H1 (cell line): ENCODE measurements around the gene PLD5. TPM values are rescaled to one million over a fixed set of nuclear protein-coding genes. Genes with fewer than 3 reads are reported as not detected.

ENCODE experiments used
- CTCF ChIA-PET: fragments of 300-600 bp; sonication (Branson Sonifier 250); formaldehyde crosslinking; loops from one replicate; lab custom pipeline; 2021; ENCODE audit not compliant: partially characterized antibody; lab: Charles Lee
- POLR2A ChIA-PET: fragments of 300-600 bp; sonication (Branson Sonifier 250); formaldehyde crosslinking; loops from one replicate; lab custom pipeline; 2021; ENCODE audit warnings: inconsistent platforms; ENCODE audit not compliant: partially characterized antibody; lab: Charles Lee
- DNase-seq, 2 experiments: peaks; one replicate each; pipeline versions ENCODE4 v3.0.0 to v3.0.0-alpha.2; 2010 to 2022; ENCODE audit warnings: low spot score in 2 of 2, low read depth in 1 of 2, mixed read lengths in 1 of 2
- FAIRE-seq: peaks from 2 replicates; lab custom pipeline; 2011; peaks lifted over from hg19 to GRCh38; lab: Jason Lieb, UNC
- H2AFZ ChIP-seq: 2 replicates; pipeline ENCODE4 v1.8.1; 2012; ENCODE audit warnings: low read length, inconsistent platforms
- H2AK5ac ChIP-seq: 2 replicates; pipeline ENCODE4 v1.6.1; 2013; ENCODE audit warnings: low read depth, low read length
- H2BK120ac ChIP-seq: replicated peaks from 2 replicates; pipeline ENCODE3; 2013; ENCODE audit warnings: low read depth, low read length, inconsistent platforms
- H2BK12ac ChIP-seq: 2 replicates; pipeline ENCODE4 v1.6.1; 2013; ENCODE audit warnings: low read depth, low read length
- H2BK15ac ChIP-seq: 2 replicates; pipeline ENCODE4 v1.6.1; 2013; ENCODE audit warnings: low read length
- H2BK20ac ChIP-seq: 2 replicates; pipeline ENCODE4 v1.6.1; 2013; ENCODE audit warnings: low read length
- H2BK5ac ChIP-seq: 2 replicates; pipeline ENCODE4 v1.6.1; 2013; ENCODE audit warnings: low read depth, low read length
- H3K14ac ChIP-seq: 2 replicates; pipeline ENCODE4 v1.6.1; 2013; ENCODE audit warnings: inconsistent platforms; ENCODE audit not compliant: insufficient read length
- H3K18ac ChIP-seq: 2 replicates; pipeline ENCODE4 v1.6.1; 2013; ENCODE audit warnings: low read length; ENCODE audit errors: extremely low read depth
- H3K23ac ChIP-seq: 2 replicates; pipeline ENCODE4 v1.6.1; 2013; ENCODE audit warnings: inconsistent platforms; ENCODE audit not compliant: insufficient read length
- H3K23me2 ChIP-seq: 2 replicates; pipeline ENCODE4 v1.6.1; 2013; ENCODE audit warnings: low read depth, low read length
- H3K27ac ChIP-seq: 2 replicates; pipeline ENCODE4 v1.6.1; 2011; ENCODE audit warnings: low read depth, low read length, inconsistent platforms
- H3K27me3 ChIP-seq, 4 experiments: replicated peaks in 1 of 4; 1 replicate in 1 of 4; 2 replicates in 3 of 4; pipeline versions ENCODE4 v1.6.1 to v1.8.1; 2011 to 2013; ENCODE audit warnings: low read length in 3 of 4, mild to moderate bottlenecking in 3 of 4, inconsistent platforms in 2 of 4, mixed read lengths in 2 of 4, moderate library complexity in 1 of 4; ENCODE audit not compliant: control insufficient read depth in 3 of 4, insufficient read depth in 3 of 4; ENCODE audit errors: extremely low read depth in 1 of 4
- H3K36me3 ChIP-seq, 4 experiments: 2 replicates each; pipeline versions ENCODE4 v1.6.1 to v1.8.1; 2011 to 2013; ENCODE audit warnings: mild to moderate bottlenecking in 4 of 4, low read length in 3 of 4, moderate library complexity in 2 of 4, control low read depth in 1 of 4, inconsistent platforms in 1 of 4; ENCODE audit not compliant: insufficient read depth in 4 of 4, control insufficient read depth in 2 of 4
- H3K4ac ChIP-seq: replicated peaks from 2 replicates; pipeline ENCODE3; 2013; ENCODE audit warnings: low read length, low read depth, mixed read lengths, inconsistent platforms; ENCODE audit not compliant: insufficient read length
- H3K4me1 ChIP-seq, 4 experiments: replicated peaks in 1 of 4; 1 replicate in 1 of 4; 2 replicates in 3 of 4; pipeline versions ENCODE4 v1.6.1 to v1.8.1; 2011 to 2013; ENCODE audit warnings: low read length in 3 of 4, inconsistent platforms in 2 of 4, mixed read lengths in 1 of 4; ENCODE audit not compliant: insufficient read depth in 4 of 4, control insufficient read depth in 3 of 4
- H3K4me2 ChIP-seq, 2 experiments: 2 replicates each; pipeline versions ENCODE4 v1.6.1 to v1.8.1; 2011 to 2013; ENCODE audit warnings: low read depth in 2 of 2, low read length in 2 of 2, control low read depth in 1 of 2, inconsistent platforms in 1 of 2, mild to moderate bottlenecking in 1 of 2; ENCODE audit not compliant: insufficient read depth in 1 of 2
- H3K4me3 ChIP-seq, 4 experiments: fragments of 200-600, 300-600 bp in 1 of 4; sonication (generic), shearing (Covaris generic), sonication (Bioruptor Twin) in 1 of 4; 2 replicates each; pipeline versions ENCODE4 v1.5.1 to v1.8.1; 2011 to 2016; ENCODE audit warnings: low read length in 4 of 4, low read depth in 3 of 4, control low read depth in 2 of 4, inconsistent platforms in 2 of 4, mild to moderate bottlenecking in 2 of 4, mixed read lengths in 1 of 4, moderate library complexity in 1 of 4; ENCODE audit not compliant: insufficient read depth in 2 of 4; ENCODE audit errors: extremely low read depth in 1 of 4
- H3K56ac ChIP-seq: replicated peaks from 2 replicates; pipeline ENCODE3; 2013; ENCODE audit warnings: low read depth, mild to moderate bottlenecking, mixed read lengths, low read length, inconsistent platforms; ENCODE audit not compliant: insufficient read length
- H3K79me1 ChIP-seq: 2 replicates; pipeline ENCODE4 v1.6.1; 2013; ENCODE audit warnings: low read depth, low read length, control low read depth
- H3K79me2 ChIP-seq, 2 experiments: 2 replicates each; pipeline versions ENCODE4 v1.6.1 to v1.8.1; 2012 to 2013; ENCODE audit warnings: low read length in 2 of 2, mild to moderate bottlenecking in 2 of 2, inconsistent platforms in 1 of 2; ENCODE audit not compliant: insufficient read depth in 2 of 2, control insufficient read depth in 1 of 2
- H3K9ac ChIP-seq, 4 experiments: replicated peaks in 1 of 4; 1 replicate in 1 of 4; 2 replicates in 3 of 4; pipeline versions ENCODE4 v1.6.1 to v1.8.1; 2011 to 2013; ENCODE audit warnings: low read depth in 3 of 4, low read length in 3 of 4, control low read depth in 2 of 4, mild to moderate bottlenecking in 2 of 4, moderate library complexity in 2 of 4, inconsistent platforms in 1 of 4; ENCODE audit errors: extremely low read depth in 1 of 4
- H3K9me3 ChIP-seq, 2 experiments: 2 replicates each; pipeline versions ENCODE4 v1.6.1 to v1.8.1; 2012 to 2013; ENCODE audit warnings: mild to moderate bottlenecking in 2 of 2, moderate library complexity in 2 of 2, control low read depth in 1 of 2, inconsistent platforms in 1 of 2, low read depth in 1 of 2, low read length in 1 of 2, mixed read lengths in 1 of 2; ENCODE audit not compliant: insufficient read depth in 2 of 2
- H4K20me1 ChIP-seq, 2 experiments: replicated peaks in 1 of 2; 2 replicates each; pipeline versions ENCODE3 to v1.8.1; 2011 to 2013; ENCODE audit warnings: inconsistent platforms in 2 of 2, low read length in 2 of 2, mild to moderate bottlenecking in 1 of 2; ENCODE audit not compliant: insufficient read depth in 2 of 2, control insufficient read depth in 1 of 2
- H4K5ac ChIP-seq: 2 replicates; pipeline ENCODE4 v1.6.1; 2013; ENCODE audit warnings: low read length, low read depth, mixed read lengths, inconsistent platforms; ENCODE audit not compliant: insufficient read length
- H4K8ac ChIP-seq: 2 replicates; pipeline ENCODE4 v1.8.0; 2013; ENCODE audit warnings: mild to moderate bottlenecking, moderate library complexity, low read length, inconsistent platforms; ENCODE audit not compliant: insufficient read depth; ENCODE audit errors: extremely low read depth
- H4K91ac ChIP-seq: replicated peaks from 2 replicates; pipeline ENCODE3; 2013; ENCODE audit warnings: low read length, mixed read lengths, inconsistent platforms; ENCODE audit not compliant: insufficient read length
- BRCA1 ChIP-seq: IDR thresholded peaks from 2 replicates; pipeline ENCODE4 v1.6.1; 2012; ENCODE audit warnings: low read depth, low read length, improper control_type of control experiment
- HDAC2 ChIP-seq, 2 experiments: fragments of 300-600 bp in 1 of 2; sonication (generic) in 1 of 2; IDR thresholded peaks; 2 replicates each; pipeline ENCODE4 v1.6.1; 2011 to 2012; ENCODE audit warnings: low read depth in 2 of 2, low read length in 2 of 2, mild to moderate bottlenecking in 2 of 2, moderate library complexity in 2 of 2, borderline replicate concordance in 1 of 2, inconsistent platforms in 1 of 2
- RNF2 ChIP-seq: fragments of 200-900, 300-1000 bp; sonication (generic); IDR thresholded peaks from 2 replicates; pipeline ENCODE4 v1.7.1; 2016; ENCODE audit warnings: borderline replicate concordance, low read depth, mild to moderate bottlenecking, antibody characterized with exemption, low read length; ENCODE audit not compliant: poor library complexity, severe bottlenecking; ENCODE audit errors: missing control alignments
- SAP30 ChIP-seq: fragments of 300-600 bp; sonication (generic); IDR thresholded peaks from 2 replicates; pipeline ENCODE4 v1.7.1; 2012; ENCODE audit warnings: low read length, moderate library complexity, mild to moderate bottlenecking, inconsistent platforms; ENCODE audit not compliant: insufficient read depth, insufficient replicate concordance
- WGBS, 2 experiments: shearing (Covaris generic) in 1 of 2; methylation state at CpG; one replicate each; pipeline versions ENCODE4 v1.1.6 to v1.1.7; 2013 to 2015; ENCODE audit warnings: low lambda C conversion rate in 2 of 2, mixed read lengths in 2 of 2, inconsistent platforms in 1 of 2, low coverage in 1 of 2, missing lambda C conversion rate in 1 of 2; ENCODE audit not compliant: insufficient replicate concordance in 2 of 2, insufficient coverage in 1 of 2, insufficient read length in 1 of 2; ENCODE audit errors: extremely low coverage in 1 of 2, missing lambda C conversion rate in 1 of 2; 5-methylcytosine and 5-hydroxymethylcytosine counted together
- polyA plus RNA-seq, 7 experiments: library from polyadenylated mRNA; depleted of rRNA in 3 of 7; stranded (reverse) in 5 of 7; unstranded in 2 of 7; fragments of >200 nt in 5 of 7; fragments of 200-250 nt in 2 of 7; gene quantifications; 1 replicate in 5 of 7; 2 replicates in 1 of 7; 4 replicates in 1 of 7; pipeline versions ENCODE4 v1.2.1 to v1.2.3, GENCODE V29; 2011 to 2013; ENCODE audit warnings: missing spikeins in 2 of 7, mixed read lengths in 2 of 7
- total RNA-seq: library from RNA; stranded (reverse); fragmentation: NEBNext Ultra II Directional; extraction: Animal tissue kit (Norgen Biotek cat#: 25700); gene quantifications from 2 replicates; pipeline ENCODE4 v1.2.1, GENCODE V29; 2021

The PLD5 gene
- total and polyA plus RNA-seq, 2 of the 8 experiments (the other 6 are each of a cell fraction or from before 2014, with no cell fraction given), result 0.86 to 8.5 TPM

DNA sequence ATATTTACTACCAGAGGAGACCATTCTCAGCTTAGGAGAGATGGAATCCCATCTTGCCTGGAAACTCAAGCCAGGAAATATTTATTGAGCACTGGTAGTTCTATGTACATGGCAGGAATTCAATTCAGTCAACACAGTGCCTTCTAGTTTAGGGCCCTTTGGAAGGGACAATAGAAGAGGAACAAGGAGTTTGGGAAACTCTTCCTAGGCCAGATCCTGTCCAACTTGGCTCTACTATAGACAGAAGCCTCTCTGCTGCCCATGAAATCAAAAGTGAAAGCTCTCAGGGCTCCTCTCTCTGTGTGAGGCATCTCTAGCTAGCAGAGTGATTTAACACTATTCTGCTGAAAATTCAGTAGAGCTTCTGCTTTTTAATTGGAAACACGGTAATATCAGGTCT, 281.0 kb downstream of the PLD5 start:
- no peak overlapping the region for H3K18ac ChIP-seq
- no peak overlapping the region for H4K8ac ChIP-seq
- H3K36me3 ChIP-seq, result no peaks in the 10 kb centered on the region
- no peaks in the 10 kb centered on the region for H4K20me1 ChIP-seq
- H3K9me3 ChIP-seq, result no peaks in the 10 kb centered on the region
- H3K23ac ChIP-seq, result no peak overlapping the region
- H3K79me2 ChIP-seq, result no peaks in the 10 kb centered on the region
- no peak overlapping the region for H2BK15ac ChIP-seq
- no peaks in the 10 kb centered on the region; a peak in 2 of 7 replicates for H3K27me3 ChIP-seq
- no peak overlapping the region for H4K91ac ChIP-seq
- no peak overlapping the region for H2BK12ac ChIP-seq
- POLR2A ChIA-PET, result interaction anchor here (0.8 kb wide), 1 partner anchor 15 kb away, joined by 3 read pairs; no protein-coding TSS in a partner anchor
- H2AFZ ChIP-seq, result no peak overlapping the region
- H3K4me3 ChIP-seq, result no peak overlapping the region
- no peak for TF ChIP-seq SAP30
- no peak for TF ChIP-seq RNF2
- no peak for TF ChIP-seq HDAC2 (IDR thresholded peaks at IDR 0.05; ENCODE audit: borderline replicate concordance in 1 of 2, low read depth in 2 of 2, low read length in 2 of 2)
- TF ChIP-seq BRCA1, result no peak
- H3K79me1 ChIP-seq, result no peaks in the 10 kb centered on the region
- H2BK5ac ChIP-seq, result no peak overlapping the region
- no peaks in the 10 kb centered on the region for H3K23me2 ChIP-seq
- no peak overlapping the region for H3K4ac ChIP-seq
- H2AK5ac ChIP-seq, result no peak overlapping the region
- CTCF ChIA-PET, result no interaction called here
- no peak overlapping the region for H4K5ac ChIP-seq
- DNase-seq, result no peak
- H3K56ac ChIP-seq, result no peak overlapping the region
- WGBS, 2 experiments, result 89% methylated on average over 1 of the region's 1 CpG; no CpG with 5 or more reads in 1 of the 2 experiments
- no peak overlapping the region for H2BK20ac ChIP-seq
- no peak overlapping the region for H3K27ac ChIP-seq
- no peak overlapping the region for H2BK120ac ChIP-seq
- no peak overlapping the region for H3K14ac ChIP-seq
- H3K4me2 ChIP-seq, result no peak overlapping the region
- no peak overlapping the region for H3K9ac ChIP-seq
- FAIRE-seq, result no peak
- H3K4me1 ChIP-seq, result peaks cover 0 to 5% (median 2%) of the 10 kb centered on the region in 4 experiments; a peak in 3 of 7 replicates
